ENCODE results near the gene CCDC88B.
A peak's percentile ranks its signal among the peaks of the same experiment; 100 is the strongest.
"Not testable (repeated sequence)": the region's sequence is repeated elsewhere in the genome, so short reads cannot be mapped to it uniquely, and the experiment has no call there.

CCDC88B gene

GRCh38 chr11:64307795-64308194 is 32.2 kb upstream of the CCDC88B start:
- H3K4me3 Mint-ChIP-seq: peak overlapping the region; percentile 27 to 97

GRCh38 chr11:64312947-64313346 is 27.1 kb upstream of the CCDC88B start:
- peaks cover 25 to 26% of the 10 kb centered on the region in 2 donors for H3K4me1 Mint-ChIP-seq (ENCODE audit: low read depth in 2 of 2)
- H3K27me3 Mint-ChIP-seq: no peaks in the 10 kb centered on the region
- peak overlapping the region; percentile 51 to 74 for H3K27ac Mint-ChIP-seq
- H3K4me3 Mint-ChIP-seq: no peak overlapping the region
- DNase-seq (no peak), ATAC-seq (replicated peaks) (no peak)
- H3K9me3 Mint-ChIP-seq: no peaks in the 10 kb centered on the region
- H3K36me3 Mint-ChIP-seq (ENCODE audit: insufficient read depth): peaks cover 38% of the 10 kb centered on the region

More at GRCh38 chr11:64307795-64308194, 32.2 kb upstream of the CCDC88B start:
- not testable (repeated sequence) for H3K27me3 Mint-ChIP-seq; H3K9me3 Mint-ChIP-seq; ATAC-seq (replicated peaks); DNase-seq
- peaks cover 21% of the 10 kb centered on the region for H3K36me3 Mint-ChIP-seq (ENCODE audit: insufficient read depth)
- peaks cover 21 to 24% of the 10 kb centered on the region in 2 donors for H3K4me1 Mint-ChIP-seq (ENCODE audit: low read depth in 2 of 2)
- H3K27ac Mint-ChIP-seq: peak overlapping the region; percentile 31 to 93

- Mint-ChIP-seq H3K9me3 (no peaks in the 10 kb centered on the region), H3K27me3 (no peaks in the 10 kb centered on the region), H3K27ac (peak overlapping the region; percentile 51 to 74), H3K4me3 (no peak overlapping the region), H3K4me1 (ENCODE audit: low read depth in 2 of 2) (peaks cover 30 to 31% of the 10 kb centered on the region in 2 donors), H3K36me3 (ENCODE audit: insufficient read depth) (peaks cover 45% of the 10 kb centered on the region)
- ATAC-seq (replicated peaks): no peak
- no peak for DNase-seq
These were observed 26.4 kb upstream of the CCDC88B start for GRCh38 chr11:64313491-64314145.

GRCh38 chr11:64314146-64314804 is 25.7 kb upstream of the CCDC88B start:
- H3K4me1 Mint-ChIP-seq (ENCODE audit: low read depth in 2 of 2): peaks cover 36% of the 10 kb centered on the region in 2 donors
- no peaks in the 10 kb centered on the region for H3K9me3 Mint-ChIP-seq
- no peak overlapping the region for H3K4me3 Mint-ChIP-seq
- no peaks in the 10 kb centered on the region for H3K27me3 Mint-ChIP-seq
- no peak overlapping the region for H3K27ac Mint-ChIP-seq
- H3K36me3 Mint-ChIP-seq (ENCODE audit: insufficient read depth): peaks cover 49% of the 10 kb centered on the region
- no peak for DNase-seq
- ATAC-seq (replicated peaks): no peak

GRCh38 chr11:64314805-64315561 is 25.0 kb upstream of the CCDC88B start:
- H3K4me1 Mint-ChIP-seq (ENCODE audit: low read depth in 2 of 2): peaks cover 39 to 42% of the 10 kb centered on the region in 2 donors
- no peaks in the 10 kb centered on the region for H3K27me3 Mint-ChIP-seq
- H3K27ac Mint-ChIP-seq: no peak overlapping the region
- H3K9me3 Mint-ChIP-seq: no peaks in the 10 kb centered on the region
- DNase-seq (no peak), ATAC-seq (replicated peaks) (no peak)
- H3K36me3 Mint-ChIP-seq (ENCODE audit: insufficient read depth): peaks cover 54% of the 10 kb centered on the region
- H3K4me3 Mint-ChIP-seq: no peak overlapping the region

GRCh38 chr11:64315667-64316526 is 24.1 kb upstream of the CCDC88B start:
- not testable (repeated sequence) for H3K27me3 Mint-ChIP-seq; DNase-seq; H3K9me3 Mint-ChIP-seq; ATAC-seq (replicated peaks)
- peaks cover 40% of the 10 kb centered on the region in 2 donors for H3K4me1 Mint-ChIP-seq (ENCODE audit: low read depth in 2 of 2)
- peak overlapping the region; percentile 98 to 99 for H3K27ac Mint-ChIP-seq
- peak overlapping the region; percentile 88 to 94 for H3K4me3 Mint-ChIP-seq
- peaks cover 52% of the 10 kb centered on the region for H3K36me3 Mint-ChIP-seq (ENCODE audit: insufficient read depth)

GRCh38 chr11:64316672-64317324 is 23.2 kb upstream of the CCDC88B start:
- Mint-ChIP-seq H3K27me3 (no peaks in the 10 kb centered on the region), H3K4me1 (ENCODE audit: low read depth in 2 of 2) (peaks cover 39 to 43% of the 10 kb centered on the region in 2 donors), H3K9me3 (no peaks in the 10 kb centered on the region), H3K36me3 (ENCODE audit: insufficient read depth) (peaks cover 53% of the 10 kb centered on the region), H3K27ac (peak overlapping the region; percentile 98 to 99), H3K4me3 (peak overlapping the region; percentile 88 to 94)
- ATAC-seq (replicated peaks) (peak; percentile 7), DNase-seq (peak; percentile 36 to 46 (median 43))

- H3K36me3 Mint-ChIP-seq (ENCODE audit: insufficient read depth): peaks cover 53% of the 10 kb centered on the region
- DNase-seq (peak; percentile 93 to 97 (median 94)), ATAC-seq (replicated peaks) (peak; percentile 77)
- H3K4me1 Mint-ChIP-seq (ENCODE audit: low read depth in 2 of 2): peaks cover 38 to 42% of the 10 kb centered on the region in 2 donors
- H3K27me3 Mint-ChIP-seq: no peaks in the 10 kb centered on the region
- H3K27ac Mint-ChIP-seq: peak within 1 kb of the TSS; percentile 98 to 99
- no peaks in the 10 kb centered on the region for H3K9me3 Mint-ChIP-seq
- peak within 1 kb of the TSS; percentile 88 to 94 for H3K4me3 Mint-ChIP-seq
These were observed 22.6 kb upstream of the CCDC88B start, which contains the start of gene TRMT112 for GRCh38 chr11:64317325-64317960. TSS of gene TRMT112 (minus strand) at chr11:64317559. CDS start at chr11:64317526, 33 bp downstream.

GRCh38 chr11:64317961-64318765 is 21.8 kb upstream of the CCDC88B start, which contains the start of gene PRDX5:
TSS of gene PRDX5 (plus strand) at chr11:64318121. CDS start at chr11:64318216, 95 bp downstream.
- peak within 1 kb of the TSS; percentile 98 to 99 for H3K27ac Mint-ChIP-seq
- ATAC-seq (replicated peaks): peak; percentile 77
- peak within 1 kb of the TSS; percentile 88 to 94 for H3K4me3 Mint-ChIP-seq
- DNase-seq: peak; percentile 90 to 95 (median 93)
- H3K27me3 Mint-ChIP-seq: no peaks in the 10 kb centered on the region
- peaks cover 53% of the 10 kb centered on the region for H3K36me3 Mint-ChIP-seq (ENCODE audit: insufficient read depth)
- H3K4me1 Mint-ChIP-seq (ENCODE audit: low read depth in 2 of 2): peaks cover 31 to 34% of the 10 kb centered on the region in 2 donors
- H3K9me3 Mint-ChIP-seq: no peaks in the 10 kb centered on the region

- H3K27ac Mint-ChIP-seq: peak overlapping the region; percentile 98 to 99
- DNase-seq (no peak), ATAC-seq (replicated peaks) (no peak)
- peaks cover 56% of the 10 kb centered on the region for H3K36me3 Mint-ChIP-seq (ENCODE audit: insufficient read depth)
- H3K27me3 Mint-ChIP-seq: no peaks in the 10 kb centered on the region
- H3K4me3 Mint-ChIP-seq: peak overlapping the region; percentile 88 to 94
- H3K9me3 Mint-ChIP-seq: no peaks in the 10 kb centered on the region
- peaks cover 29 to 33% of the 10 kb centered on the region in 2 donors for H3K4me1 Mint-ChIP-seq (ENCODE audit: low read depth in 2 of 2)
These were observed 20.9 kb upstream of the CCDC88B start for GRCh38 chr11:64318766-64319761.
